ENCODE measurements around the gene ADNP.

ADNP gene

DNA sequence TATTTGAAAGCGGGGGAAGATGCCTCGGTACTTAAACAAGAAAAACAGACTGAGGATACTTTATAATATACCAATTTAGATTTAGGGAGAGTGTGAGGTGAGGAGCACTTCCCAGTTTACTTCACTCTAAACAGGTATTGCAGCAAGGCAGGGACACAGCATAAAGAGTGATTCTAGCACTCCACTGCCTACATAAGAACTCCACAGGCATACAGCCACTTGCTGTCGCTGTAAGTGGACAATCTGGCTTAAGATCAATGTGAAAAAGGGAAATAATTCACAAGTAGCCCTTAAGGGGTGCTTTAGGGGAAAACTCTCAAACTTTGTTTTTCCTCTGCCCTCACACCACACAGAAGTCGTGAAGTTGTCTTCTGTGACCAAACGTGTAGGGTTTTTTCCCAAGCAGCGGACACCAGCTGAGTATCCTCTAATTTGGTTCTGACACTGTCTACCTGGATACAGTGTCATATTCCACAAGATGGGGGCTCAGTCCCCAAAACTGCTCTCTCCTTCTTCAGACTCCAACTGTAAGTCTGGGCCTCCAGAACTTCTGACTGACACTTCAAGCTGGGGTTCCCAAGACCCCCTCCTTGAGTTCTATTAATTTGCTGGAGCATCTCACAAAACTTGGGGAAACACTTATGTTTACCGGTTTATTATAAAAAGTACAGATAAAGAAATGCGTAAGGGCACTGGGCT is 9.3 kb downstream of the ADNP start:
- Histone ChIP-seq H3K4me3 (peak overlapping the region; percentile 8), H3K27ac (no peak overlapping the region)
- TF ChIP-seq, protein P1, sequence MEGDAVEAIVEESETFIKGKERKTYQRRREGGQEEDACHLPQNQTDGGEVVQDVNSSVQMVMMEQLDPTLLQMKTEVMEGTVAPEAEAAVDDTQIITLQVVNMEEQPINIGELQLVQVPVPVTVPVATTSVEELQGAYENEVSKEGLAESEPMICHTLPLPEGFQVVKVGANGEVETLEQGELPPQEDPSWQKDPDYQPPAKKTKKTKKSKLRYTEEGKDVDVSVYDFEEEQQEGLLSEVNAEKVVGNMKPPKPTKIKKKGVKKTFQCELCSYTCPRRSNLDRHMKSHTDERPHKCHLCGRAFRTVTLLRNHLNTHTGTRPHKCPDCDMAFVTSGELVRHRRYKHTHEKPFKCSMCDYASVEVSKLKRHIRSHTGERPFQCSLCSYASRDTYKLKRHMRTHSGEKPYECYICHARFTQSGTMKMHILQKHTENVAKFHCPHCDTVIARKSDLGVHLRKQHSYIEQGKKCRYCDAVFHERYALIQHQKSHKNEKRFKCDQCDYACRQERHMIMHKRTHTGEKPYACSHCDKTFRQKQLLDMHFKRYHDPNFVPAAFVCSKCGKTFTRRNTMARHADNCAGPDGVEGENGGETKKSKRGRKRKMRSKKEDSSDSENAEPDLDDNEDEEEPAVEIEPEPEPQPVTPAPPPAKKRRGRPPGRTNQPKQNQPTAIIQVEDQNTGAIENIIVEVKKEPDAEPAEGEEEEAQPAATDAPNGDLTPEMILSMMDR (IDR thresholded peaks at IDR 0.05), result no peak
- DNase-seq (ENCODE audit: low spot score), result no peak

DNA sequence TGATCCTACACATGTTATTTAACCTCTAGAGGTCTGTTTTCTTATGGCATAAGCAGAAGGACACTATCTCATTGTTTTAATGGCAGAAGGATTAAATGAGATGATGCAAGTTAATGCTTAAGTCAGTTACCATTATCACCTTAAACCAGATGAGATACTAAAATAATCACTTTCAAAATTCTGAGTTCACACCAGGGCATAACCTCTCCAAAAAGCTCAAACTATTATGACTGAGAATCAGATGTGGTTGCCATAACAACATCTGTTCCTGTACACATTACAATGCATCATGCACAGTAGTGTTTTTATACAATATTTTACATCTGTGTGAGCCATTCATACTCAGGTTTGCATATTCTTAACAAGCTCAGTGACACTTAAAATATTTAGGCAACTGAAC is 10.2 kb downstream of the ADNP start:
- Histone ChIP-seq H3K27ac (no peak overlapping the region), H3K4me3 (no peak overlapping the region)
- TF ChIP-seq, protein P1 (IDR thresholded peaks at IDR 0.05), result no peak
- DNase-seq (ENCODE audit: low spot score), result no peak

DNA sequence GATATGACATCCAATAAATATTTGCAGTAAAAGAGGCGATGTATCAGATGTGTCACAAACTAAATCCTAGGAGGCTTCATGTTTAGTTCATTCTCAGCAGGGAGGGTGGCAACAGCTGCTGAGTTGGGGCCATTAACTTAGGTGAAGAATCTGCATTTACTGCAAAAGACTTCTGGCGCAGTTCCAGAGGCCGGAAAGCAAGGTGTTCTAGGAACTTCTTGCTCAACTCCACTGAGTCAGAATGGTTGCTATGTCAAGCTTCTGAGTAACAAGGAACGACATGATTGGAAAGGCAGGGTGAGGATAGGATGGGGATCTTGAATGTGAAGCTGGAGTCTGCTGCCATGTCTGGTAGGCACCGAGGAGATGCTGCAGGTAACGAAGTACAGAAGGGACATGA is 11.7 kb downstream of the ADNP start:
- TF ChIP-seq, protein P1 (IDR thresholded peaks at IDR 0.05), result no peak
- Histone ChIP-seq H3K4me3 (no peak overlapping the region), H3K27ac (peak overlapping the region in 1 of 2 donors; percentile 13)
- DNase-seq (ENCODE audit: low spot score), result no peak

DNA sequence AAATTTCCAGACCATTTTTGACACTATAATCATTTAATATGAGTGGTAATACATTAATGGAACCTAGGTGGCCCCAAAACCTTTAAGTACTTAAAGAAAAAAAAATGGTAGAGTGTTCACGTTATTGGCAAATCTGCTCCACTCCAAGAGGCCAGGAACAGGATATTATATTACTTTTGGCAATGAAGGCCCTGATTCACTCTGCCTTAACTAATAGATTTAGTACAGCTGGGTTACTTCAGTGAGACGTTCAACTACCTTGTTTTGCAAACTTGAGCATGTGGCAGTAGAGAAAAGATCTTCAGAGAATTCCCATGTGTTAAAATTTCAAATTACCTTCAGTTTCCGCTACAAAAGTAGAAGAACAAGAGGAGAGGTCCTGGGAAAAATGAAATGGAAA is 12.8 kb downstream of the ADNP start:
- TF ChIP-seq, protein P1 (IDR thresholded peaks at IDR 0.05), result no peak
- Histone ChIP-seq H3K4me3 (no peak overlapping the region), H3K27ac (no peak overlapping the region)
- no peak for DNase-seq (ENCODE audit: low spot score)

DNA sequence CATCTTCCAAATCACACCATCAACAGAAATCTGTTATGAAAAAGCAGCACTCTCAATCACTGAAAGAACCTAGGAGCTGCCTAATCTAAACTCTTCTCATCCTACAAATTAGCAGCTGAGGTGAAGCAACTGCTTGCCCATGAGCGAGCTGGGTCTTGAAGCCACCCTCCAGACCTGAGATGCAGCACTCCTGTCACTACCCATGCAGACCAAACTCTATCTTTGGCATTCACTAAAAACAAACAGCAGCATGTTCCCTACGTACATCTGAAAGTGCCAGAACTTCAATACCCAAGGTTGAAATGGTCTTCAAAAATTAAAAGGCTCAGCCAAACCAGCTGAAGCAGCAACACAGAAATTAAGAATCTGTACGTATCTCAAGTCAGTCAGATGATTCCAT is 14.3 kb downstream of the ADNP start:
- DNase-seq (ENCODE audit: low spot score), result no peak
- Histone ChIP-seq H3K4me3 (no peak overlapping the region), H3K27ac (peak overlapping the region; percentile 7 to 36)
- TF ChIP-seq, protein P1 (IDR thresholded peaks at IDR 0.05), result no peak

DNA sequence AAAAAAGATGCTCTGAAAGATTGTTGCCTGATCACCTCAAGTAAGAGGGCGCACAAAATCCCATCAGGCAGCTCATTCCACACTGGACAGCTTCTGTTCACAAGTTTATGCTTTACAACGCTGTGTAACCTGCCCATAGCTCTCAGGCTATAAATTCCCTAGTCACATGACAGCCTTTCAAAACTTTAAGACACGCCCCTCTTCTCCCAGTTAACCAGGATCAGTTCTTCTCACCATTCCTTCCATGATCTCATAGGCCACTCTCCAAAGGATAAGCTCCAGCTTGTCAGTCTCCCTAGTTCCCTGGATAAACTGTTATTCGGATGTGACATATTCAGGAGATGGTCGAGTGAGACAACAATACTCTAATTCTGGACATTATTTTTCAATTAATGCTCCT is 15.0 kb downstream of the ADNP start:
- Histone ChIP-seq H3K27ac (peak overlapping the region; percentile 5 to 36), H3K4me3 (no peak overlapping the region)
- DNase-seq (ENCODE audit: low spot score), result no peak
- TF ChIP-seq, protein P1 (IDR thresholded peaks at IDR 0.05), result no peak

DNA sequence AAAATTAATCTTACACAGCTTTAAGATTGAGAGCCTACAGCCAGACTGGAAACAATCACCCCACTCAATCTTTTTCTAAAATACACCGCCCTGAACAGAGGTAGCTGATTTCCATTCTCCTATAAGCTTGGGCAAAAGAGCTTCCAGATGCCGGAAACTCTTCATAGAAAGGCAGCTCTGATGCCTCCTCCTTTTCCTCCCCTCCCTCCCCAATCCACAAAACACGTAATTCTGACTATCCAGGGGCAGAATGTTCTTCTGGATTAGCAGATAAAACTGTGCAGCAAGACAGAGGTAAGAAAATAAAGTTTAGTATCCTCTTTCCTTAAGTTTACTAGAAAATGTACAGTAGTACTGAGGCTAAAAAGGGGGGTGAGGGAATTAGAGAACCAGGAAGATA is 15.8 kb downstream of the ADNP start:
- TF ChIP-seq, protein P1 (IDR thresholded peaks at IDR 0.05), result no peak
- peak overlapping the region in 1 of 2 donors; percentile 41 for H3K27ac ChIP-seq
- DNase-seq (ENCODE audit: low spot score), result no peak
- peak overlapping the region; percentile 13 for H3K4me3 ChIP-seq

Data from coronary artery (tissue), 2 donors.